ENCODE results near the gene MAPK12.

Gene MAPK12

GRCh38 chr22:50250555-50251476, 10.7 kb downstream of the MAPK12 start, which contains the start of gene HDAC10:
TSS of gene HDAC10 (minus strand) at chr22:50251265. CDS start at chr22:50251032, 233 bp downstream.
- DNase-seq, result no peak

GRCh38 chr22:50250249-50250554, 11.3 kb downstream of the MAPK12 start:
- no peak for DNase-seq

GRCh38 chr22:50249341-50250248, 11.9 kb downstream of the MAPK12 start:
- no peak for DNase-seq

- DNase-seq, result no peak
These were observed 13.0 kb downstream of the MAPK12 start for GRCh38 chr22:50248196-50249081.

GRCh38 chr22:50247748-50248147, 13.7 kb downstream of the MAPK12 start:
- peak; percentile 46 for DNase-seq

GRCh38 chr22:50246242-50247175, 15.0 kb downstream of the MAPK12 start:
- no peak for DNase-seq

GRCh38 chr22:50245214-50246072, 16.0 kb downstream of the MAPK12 start:
- DNase-seq, result no peak

GRCh38 chr22:50244420-50245213, 16.9 kb downstream of the MAPK12 start, which contains the start of gene TUBGCP6:
TSS of gene TUBGCP6 (minus strand) at chr22:50245023. CDS start at chr22:50244459, 564 bp downstream.
- peak; percentile 28 for DNase-seq

- DNase-seq, result no peak
These were observed 17.6 kb downstream of the MAPK12 start for GRCh38 chr22:50243685-50244419.

GRCh38 chr22:50242406-50242949, 19.0 kb downstream of the MAPK12 start:
- no peak for DNase-seq

- DNase-seq, result no peak
These were observed 22.7 kb downstream of the MAPK12 start for GRCh38 chr22:50238755-50239154.

- no peak for DNase-seq
These were observed 24.6 kb downstream of the MAPK12 start for GRCh38 chr22:50236731-50237409.

GRCh38 chr22:50233223-50233622, 28.3 kb downstream of the MAPK12 start:
- no peak for DNase-seq

- DNase-seq, result no peak
These were observed 28.9 kb downstream of the MAPK12 start for GRCh38 chr22:50232481-50233151.

GRCh38 chr22:50229370-50229769, 32.1 kb downstream of the MAPK12 start:
- no peak for DNase-seq

- DNase-seq, result no peak
These were observed 33.1 kb downstream of the MAPK12 start for GRCh38 chr22:50228366-50228765.

- DNase-seq, result no peak
These were observed 33.8 kb downstream of the MAPK12 start for GRCh38 chr22:50227579-50228215.
